NCI-H1092 treated with DMSO at 0.1 percent for 48 hours (cell line): Measurements from ENCODE around the gene CSNK1A1L.

Experiments used
- DNase-seq: peaks from one replicate; lab custom pipeline; 2025; lab: John Stamatoyannopoulos, UW

The CSNK1A1L gene

DNA sequence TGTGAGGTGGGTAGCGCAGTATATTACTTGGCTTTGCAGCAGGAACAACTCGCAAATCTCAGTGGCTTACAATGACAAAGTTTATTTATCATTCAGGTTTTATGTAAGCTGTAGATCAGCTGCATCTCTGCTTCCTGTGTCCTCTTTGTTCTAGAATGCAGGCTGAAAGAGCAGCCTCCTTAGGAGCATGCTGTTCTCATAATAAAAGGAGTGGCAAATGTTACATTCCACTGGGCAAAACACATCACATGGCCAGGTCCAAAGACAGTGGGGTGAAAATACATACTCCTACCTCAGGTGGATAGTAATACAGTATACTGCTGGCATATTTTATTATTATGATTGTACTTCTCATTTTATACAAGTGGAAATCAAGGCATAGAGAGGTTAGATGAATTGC lies 1.2 kb upstream of the CSNK1A1L start:
- no peak for DNase-seq

DNA sequence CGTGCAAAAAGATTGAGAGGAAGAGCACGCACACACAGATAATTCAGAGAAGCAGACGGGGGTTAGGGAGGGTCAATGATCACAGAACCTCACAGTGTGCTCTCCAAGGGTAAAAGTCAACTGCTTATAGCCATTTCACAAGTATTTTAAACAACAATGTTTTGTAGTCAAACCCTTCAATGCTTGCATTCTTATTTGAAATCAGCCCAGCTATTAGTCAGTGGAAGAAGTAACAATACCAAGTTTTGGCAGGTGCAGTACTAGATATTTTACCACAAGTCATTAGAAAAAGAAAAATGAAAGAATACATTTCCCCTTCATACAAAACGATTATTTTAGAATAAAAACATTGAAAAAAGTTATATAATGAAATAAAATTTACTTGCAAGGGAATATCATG lies 2.6 kb downstream of the CSNK1A1L start:
- DNase-seq = no peak

DNA sequence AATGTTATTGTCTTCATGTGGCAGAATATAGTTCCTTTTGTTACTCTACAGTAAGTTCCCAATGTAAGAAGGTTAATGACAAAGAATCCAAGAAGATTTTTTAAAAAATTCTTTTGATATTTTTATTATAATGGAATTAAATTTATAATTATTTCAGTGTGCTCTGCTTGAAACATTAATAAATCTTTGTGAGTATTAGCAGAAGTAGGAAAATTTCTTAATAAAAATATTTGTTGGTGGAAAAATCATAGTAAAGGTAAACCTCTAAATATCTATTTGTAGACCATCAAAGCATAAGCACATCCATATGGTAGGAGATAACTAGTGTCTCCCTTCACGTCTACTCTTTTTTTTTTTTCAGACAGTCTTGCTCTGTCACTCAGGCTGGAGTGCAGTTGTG lies 4.3 kb downstream of the CSNK1A1L start:
- no peak for DNase-seq

DNA sequence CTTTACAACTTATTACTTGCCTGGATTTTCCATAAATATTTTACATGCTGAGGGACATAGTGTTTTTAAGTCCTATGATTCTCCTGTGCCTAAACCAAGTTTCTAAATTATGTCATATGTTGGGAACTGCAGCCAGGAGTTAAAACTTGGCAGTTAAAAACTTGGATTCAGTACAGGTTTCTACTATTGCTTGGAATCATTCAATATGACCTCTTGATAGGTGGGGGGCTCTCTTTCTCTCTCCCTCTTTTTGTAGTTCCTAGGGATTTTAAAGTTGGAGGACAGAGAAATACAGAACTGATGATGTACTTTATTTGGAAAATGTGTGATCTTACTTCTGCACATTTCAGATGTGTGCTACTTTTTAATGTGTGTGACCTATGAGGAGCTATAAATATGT lies 4.7 kb downstream of the CSNK1A1L start:
- no peak for DNase-seq

DNA sequence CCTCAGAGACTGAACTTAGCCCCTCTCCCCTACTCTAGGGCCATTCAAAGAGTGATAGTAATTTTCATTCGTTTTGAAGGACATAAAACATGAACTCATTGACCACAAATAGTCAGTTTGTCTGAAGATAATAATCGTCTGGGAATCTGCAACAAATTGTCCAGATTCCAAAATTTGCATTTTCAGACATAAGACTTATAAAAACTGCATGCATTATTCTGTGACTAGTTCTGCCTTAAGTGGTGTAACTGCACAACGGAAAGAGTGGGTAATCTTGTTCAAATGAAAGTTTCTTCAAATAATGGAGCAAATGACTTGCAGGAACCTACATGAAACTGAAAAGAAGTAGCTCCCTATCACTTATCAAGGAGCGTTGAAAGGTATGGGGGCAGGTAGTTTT lies 8.4 kb downstream of the CSNK1A1L start:
- no peak for DNase-seq

DNA sequence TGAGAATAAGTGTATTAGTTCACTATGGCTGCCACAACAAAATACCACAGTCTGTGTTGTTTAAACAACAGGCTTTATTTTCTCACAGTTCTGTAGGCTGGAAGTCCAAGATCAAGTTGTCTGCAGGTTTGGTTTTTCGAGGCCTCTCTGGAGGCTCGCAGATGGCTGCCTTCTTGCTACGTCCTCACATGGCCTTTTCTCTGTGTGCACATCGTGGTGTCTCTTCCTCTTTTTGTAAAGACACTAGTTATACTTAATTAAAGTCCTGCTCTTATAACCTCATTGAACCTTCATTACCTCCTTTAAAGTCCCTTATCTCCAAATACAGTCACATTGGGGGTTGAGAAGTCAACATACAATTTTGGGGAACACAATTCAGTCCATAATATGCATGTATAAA lies 10.6 kb downstream of the CSNK1A1L start:
- no peak for DNase-seq

DNA sequence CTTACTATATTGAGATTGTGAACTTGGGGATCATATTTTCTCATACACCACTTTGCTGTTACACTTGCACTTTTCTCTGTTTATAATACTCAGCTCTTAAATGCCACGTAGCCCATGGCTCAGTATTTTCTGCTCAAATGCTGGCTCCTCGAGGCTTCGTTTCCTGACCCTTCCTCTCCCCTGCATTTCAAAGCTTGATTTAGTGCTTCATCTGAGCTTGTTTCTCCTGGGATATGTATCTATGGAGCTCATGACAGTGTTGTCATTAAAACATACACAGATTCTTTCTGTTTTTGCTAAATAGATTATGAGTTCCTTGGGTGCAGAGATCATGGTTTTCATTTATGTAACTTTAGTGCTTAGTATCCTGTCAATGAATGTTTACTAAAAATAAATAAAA lies 11.4 kb downstream of the CSNK1A1L start:
- no peak for DNase-seq

DNA sequence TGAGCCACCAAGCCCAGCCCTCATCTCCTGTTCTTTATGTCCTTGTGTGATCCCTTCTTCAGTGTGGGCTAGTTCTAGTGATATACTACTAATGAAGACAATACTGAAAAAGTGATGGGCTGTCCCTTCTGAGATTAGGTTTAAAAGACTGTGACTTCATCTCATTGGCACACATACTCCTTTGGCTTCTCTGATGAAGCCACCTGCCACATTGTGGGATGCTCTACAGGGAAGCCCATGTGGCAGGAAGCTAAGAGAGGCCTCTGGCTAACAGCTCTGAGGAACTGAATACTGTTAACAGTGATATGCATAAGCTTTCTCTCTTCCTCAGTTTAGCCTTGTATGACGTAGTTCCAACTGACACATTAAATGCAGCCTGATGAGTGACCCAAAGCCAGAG lies 13.6 kb downstream of the CSNK1A1L start:
- no peak for DNase-seq

DNA sequence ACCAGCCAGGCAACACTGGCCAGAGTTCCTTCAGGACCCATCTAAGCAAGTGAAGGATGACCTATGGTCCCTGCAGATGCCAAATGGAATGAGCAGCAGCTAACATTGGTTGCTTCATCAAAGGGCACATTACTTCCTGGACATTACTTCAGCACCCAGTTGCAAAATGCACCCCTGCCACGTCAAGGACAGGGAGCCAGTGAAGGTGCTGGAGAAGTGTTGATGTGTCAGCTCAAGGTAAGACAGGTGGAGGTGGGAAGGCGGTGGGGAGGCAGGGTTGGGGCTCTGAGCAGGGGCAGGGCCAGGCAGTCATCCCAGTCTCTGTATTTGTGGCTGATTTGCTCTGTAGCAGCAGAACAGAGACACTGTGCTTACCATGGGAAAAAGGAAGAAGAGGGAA lies 14.6 kb downstream of the CSNK1A1L start:
- no peak for DNase-seq

DNA sequence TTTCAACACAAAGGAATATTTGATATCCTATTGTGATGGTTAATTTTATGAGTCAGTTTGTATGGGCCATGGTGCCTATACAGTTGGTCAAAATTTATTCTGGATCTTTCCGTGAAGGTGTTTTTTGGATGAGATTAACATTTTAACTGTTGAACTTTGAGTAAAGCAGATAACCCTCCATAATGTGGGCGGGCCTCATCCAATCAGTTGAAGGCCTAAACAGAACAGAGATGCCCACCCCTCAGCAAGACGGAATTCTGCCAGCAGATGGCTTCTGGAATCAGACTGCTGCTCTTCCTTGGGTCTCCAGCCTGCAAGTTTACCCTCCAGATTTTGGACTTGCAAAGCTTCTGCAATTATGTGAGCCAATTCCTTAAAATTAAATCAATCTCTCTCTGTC lies 16.0 kb downstream of the CSNK1A1L start:
- no peak for DNase-seq

DNA sequence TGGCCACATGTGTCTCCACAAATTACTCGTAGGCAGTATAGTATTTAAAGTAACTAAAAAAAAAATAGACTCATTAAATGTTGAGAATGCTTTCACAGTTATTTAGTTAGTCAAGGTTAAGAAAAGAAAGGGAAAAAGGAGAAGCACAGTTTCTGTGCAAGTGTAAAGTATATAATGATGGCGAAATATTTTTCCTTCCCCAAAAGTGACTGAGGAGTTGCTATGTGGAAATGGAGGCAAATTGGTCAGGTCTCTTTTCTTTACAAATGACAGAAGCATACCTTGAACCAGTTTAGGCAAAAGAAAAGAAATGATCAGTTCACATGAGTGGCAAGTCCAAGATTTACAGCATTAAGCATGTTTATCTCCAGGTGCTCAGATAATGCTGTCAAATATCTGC lies 18.0 kb downstream of the CSNK1A1L start:
- no peak for DNase-seq

DNA sequence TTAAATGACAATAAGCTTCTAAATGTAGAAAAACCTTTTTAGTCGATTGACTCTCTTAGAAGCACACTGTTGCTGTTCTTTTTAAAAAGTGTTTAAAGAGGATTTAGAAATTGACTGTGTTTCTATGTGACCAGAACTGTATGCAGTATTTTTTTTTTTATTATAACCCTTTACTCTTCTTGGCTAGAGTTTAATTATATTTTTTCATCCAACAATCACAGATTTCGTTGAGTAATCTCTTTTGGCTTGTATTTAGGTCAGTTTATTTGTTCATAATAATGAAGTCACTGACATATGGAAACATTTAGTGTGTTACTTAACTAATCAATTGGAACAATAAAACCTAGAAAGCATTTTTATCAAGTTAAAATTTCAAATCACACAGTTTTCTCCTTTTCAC lies 19.9 kb downstream of the CSNK1A1L start:
- DNase-seq = no peak

DNA sequence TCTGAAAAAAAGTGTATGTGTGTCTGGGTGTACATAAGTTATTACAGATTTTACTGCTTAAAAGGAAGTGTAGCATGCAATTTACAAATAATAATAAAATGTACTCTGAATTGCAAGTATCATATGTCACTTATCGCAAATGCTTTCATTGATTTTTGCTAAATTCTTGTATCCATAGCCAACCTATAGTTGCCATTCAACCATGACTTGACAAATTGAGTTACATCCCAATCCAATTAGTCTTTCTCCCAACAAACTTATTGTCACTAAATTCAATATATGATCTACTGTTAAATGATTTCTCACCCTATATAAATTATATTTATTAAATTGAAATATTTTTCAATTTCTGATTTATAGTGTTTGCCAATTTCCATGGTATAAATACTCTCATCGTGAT lies 28.6 kb downstream of the CSNK1A1L start:
- DNase-seq = no peak

DNA sequence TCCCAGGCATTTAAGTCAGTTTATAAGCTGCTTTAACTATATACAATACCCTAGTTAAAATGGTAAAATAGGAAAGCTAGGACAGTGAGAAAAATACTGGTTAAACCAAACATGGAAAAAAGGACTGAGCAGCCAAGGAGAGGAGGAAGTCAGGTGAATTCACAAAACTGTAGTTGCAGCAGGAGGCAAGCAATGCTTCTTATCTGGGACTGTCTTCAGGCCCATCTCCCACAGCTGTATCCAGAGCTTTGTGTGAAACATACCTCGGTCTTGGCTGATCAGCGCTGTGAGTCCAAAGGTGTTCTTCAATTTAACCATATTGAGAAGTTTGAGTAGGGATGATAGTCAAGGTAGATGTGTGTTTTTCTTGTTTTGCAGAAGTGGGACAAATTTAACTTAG lies 30.3 kb downstream of the CSNK1A1L start:
- DNase-seq = no peak

DNA sequence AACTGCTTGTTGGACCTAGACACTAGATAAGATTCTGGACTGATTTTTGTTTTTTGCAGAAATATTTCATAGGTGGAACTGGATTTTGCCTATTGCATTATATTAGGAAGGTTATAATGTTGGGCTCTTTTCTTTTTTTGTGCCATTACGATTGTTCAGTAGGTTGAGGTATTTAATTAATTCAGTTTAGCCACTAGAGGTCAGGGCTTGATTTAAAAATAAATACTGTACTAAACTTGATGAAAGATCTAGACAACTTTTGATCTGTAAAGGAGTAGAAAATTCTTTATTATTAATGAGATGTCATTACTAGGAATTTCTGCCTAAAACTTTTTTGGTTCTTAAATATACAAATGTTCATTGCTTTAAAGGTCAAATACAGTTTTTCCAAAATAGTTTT lies 30.8 kb downstream of the CSNK1A1L start:
- DNase-seq = peak; percentile 29

DNA sequence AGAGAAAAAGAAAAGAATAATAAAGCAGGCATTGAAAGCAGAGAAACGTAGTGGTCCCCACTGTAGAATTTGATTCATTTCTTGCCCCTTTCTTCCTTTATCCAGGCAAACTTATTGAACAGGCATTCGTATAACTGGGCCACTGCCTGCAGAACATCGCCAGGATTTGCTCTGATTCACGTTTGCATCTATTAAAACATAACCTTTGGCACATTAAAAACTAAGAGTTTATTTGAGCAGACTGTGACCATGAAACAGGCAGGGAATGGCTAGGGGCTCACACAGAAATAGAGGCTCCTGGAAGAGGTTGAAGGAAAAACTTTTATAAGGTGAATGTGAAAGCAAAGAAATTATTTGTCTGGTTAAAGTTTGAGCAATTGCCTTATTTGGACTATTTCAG lies 33.4 kb downstream of the CSNK1A1L start:
- DNase-seq = no peak

DNA sequence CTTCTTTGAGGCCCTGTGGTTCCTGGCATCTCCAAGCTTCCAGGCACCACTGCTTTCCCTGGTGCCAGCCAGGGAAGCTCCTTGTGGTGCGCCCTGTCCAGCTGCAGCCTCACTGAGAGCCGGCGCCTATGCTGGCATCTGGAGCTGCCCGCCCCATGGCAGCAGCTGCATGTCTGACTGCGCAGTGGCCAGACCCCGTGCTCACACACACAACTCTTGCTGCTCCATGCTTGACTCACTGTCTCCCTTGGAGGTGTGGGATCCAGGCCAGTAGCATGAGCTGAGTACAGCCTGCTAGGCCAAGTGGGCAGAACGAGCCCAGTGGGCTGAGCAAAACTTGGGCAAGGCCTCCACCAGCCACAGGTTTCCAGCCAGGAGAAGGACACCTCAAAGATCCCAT lies 34.5 kb downstream of the CSNK1A1L start:
- DNase-seq = no peak

DNA sequence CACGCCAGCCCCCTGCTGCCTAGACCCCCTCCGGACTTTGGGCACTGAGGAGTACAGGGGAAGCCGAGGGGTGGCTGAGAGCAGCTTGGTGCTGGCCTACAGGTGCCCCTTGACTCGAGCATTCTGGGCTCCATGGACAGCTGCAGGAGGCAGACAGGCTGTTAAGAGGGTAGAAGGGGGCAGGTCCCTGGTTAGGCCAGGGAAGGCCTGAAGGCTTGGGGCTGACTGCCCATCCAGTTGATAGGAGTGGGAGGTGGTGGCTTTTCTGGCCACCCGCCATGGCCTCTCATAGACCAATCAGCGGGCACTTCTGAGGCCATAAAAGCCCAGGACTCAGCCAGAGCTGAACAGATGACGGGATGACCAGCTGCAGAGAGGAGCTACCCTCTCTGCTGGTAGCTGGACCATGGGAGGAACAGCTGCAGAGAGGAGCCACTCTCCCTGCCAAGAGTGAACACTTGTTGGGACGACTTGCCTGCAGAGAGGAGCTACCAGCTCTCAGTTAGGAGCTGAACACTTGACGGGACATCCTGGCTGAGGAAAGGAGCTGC lies 35.2 kb downstream of the CSNK1A1L start:
- DNase-seq = no peak

DNA sequence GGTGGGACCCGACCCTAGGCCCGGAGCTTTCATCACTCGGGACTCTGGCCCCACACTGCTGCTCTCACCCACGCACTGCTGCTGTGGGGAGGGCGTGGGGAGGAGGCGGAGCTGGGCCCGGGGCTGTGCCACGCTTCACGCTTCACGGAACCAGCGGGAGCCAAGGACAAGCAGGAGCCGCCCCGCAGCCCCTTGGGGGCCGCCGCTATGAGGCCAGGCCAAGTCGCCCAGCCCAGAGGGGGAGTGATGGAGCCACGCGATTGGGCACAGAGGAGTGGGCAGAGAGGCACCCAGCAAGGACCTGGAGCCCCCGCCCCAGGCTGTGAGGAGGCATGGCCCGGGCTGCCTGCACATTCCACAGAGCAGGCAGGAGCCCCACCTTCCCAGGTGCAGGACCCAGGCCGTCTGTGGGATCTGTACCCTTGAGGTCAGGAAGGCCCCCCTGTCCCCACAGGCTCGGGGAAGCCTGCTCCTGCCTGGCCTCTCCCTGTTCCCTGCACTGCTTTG lies 35.8 kb downstream of the CSNK1A1L start:
- DNase-seq = no peak

DNA sequence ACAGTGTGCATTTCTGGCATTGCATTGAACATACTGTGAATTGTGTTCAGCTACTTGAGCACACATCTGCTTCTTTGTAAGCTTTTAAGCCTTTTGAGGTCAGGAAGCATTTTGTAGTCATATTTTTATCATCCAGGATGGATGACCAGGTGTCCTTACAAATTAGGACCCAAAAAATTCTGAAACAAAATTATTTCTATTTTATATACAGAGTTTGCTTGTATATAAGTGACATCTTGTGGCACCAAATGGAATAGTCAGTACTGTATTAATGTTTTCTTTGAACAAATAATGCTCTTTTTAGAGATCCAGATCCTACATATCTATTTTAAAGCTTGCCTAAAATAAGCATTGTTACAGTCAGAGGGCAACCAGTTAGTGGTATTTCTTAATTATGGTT lies 36.5 kb downstream of the CSNK1A1L start:
- DNase-seq = no peak

DNA sequence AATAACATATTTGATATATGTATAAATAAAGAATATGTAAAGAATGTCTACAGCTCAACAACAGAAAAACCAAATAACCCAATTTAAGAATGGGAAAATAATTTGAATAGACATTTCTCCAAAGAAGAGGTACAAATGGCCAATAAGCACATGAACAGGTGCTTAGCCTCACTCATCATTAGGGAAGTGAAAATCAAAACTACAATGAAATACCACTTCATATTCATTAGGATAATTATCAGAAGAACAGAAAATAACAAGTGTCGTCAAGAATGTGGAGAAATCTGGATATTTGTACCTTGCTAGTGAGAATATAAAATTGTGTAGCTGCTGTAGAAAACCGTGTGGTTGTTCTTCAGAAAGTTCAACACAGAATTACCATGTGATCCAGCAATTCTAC lies 37.6 kb downstream of the CSNK1A1L start:
- DNase-seq = no peak

DNA sequence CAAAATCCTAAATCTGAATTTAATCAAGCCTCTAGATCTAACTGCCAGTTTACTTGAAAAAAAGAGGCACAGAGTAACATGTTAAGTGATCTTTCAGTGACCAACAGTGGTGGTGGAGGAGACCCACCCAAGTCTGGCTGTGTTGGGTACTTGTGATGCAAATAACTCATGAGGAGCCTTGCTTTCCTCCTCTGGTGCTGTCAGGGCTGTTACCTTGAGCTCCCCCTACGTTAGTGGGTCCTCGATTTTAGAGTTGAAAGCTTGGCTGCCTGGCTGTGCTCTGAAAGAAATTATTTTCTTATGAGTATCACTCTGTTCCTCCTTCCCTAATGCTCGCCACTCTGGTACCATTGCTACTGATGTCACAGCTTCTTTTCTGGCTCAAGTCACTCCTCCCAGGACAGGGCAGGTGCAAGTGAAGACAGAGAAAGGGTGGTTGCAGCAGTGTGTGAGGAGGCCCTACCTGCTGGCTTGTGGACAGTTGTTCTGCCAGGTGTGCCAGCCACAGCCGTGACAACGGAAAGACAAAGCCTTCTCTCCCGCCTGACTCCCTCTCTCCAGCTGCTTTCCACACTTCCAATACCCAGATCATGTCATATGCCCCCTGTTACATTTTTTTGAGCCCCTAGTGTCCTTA lies 39.5 kb downstream of the CSNK1A1L start:
- DNase-seq = no peak

DNA sequence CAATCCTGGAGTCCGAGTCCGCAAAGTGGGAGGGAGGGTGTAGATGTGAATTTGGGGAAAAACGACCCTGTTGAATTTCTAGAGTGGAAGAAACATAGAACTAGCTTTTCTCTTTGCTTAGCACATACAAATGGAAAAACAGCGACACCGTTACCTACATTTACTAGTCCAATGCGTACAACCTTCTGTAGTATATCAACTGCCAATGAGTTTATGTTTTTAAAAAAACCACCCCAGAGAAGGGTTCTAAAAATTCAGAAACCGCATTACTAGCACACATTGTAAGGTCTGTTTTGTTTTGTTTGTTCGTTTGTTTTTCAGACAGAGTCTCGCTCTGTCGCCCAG lies 45.6 kb downstream of the CSNK1A1L start:
- no peak for DNase-seq
